ENCODE data around the gene PPP6R2. TPM values are rescaled to one million over a fixed set of nuclear protein-coding genes. Genes with fewer than 3 reads are reported as not detected.

PPP6R2 gene
- polyA plus RNA-seq, 1 donor (not counting 4 experiments of a cell fraction or from before 2014, with no cell fraction given) = 19.8 TPM

DNA sequence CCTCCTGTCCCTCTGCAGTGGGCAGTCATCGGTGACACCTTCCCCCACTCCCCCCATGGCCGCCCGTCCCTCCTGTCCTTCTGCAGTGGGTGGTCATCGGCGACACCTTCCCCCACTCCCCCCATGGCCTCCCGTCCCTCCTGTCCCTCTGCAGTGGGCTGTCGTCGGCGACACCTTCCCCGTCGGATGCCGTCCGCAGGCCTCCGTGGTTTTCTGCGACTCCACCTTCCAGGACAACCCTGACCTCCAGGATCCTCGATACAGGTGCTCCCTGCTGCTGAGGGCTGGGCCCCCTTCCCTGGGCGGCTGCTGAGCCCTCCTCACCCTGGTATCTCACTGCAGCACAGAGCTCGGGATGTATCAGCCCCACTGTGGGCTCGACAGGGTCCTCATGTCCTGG lies 145.8 kb downstream of the PPP6R2 start:
- H3K9me3 ChIP-seq (ENCODE audit: control insufficient read depth, low read depth, low read length) = no peaks in the 10 kb centered on the region
- H3K27ac ChIP-seq (ENCODE audit: control insufficient read depth, insufficient read depth, low read length) = no peak overlapping the region
- H3K4me3 ChIP-seq (ENCODE audit: control insufficient read depth in 2 of 3, extremely low read depth in 1 of 3, insufficient read depth in 2 of 3, low read depth in 1 of 3, low read length in 3 of 3) = no peak overlapping the region
- no peaks in the 10 kb centered on the region for H3K79me2 ChIP-seq (ENCODE audit: control insufficient read depth, insufficient read depth, low read length)
- H3K9me1 ChIP-seq (ENCODE audit: control insufficient read depth, extremely low read depth, insufficient read depth, low read length) = no peaks in the 10 kb centered on the region
- no peak for FAIRE-seq
- H3K4me1 ChIP-seq (ENCODE audit: control insufficient read depth, extremely low read depth, insufficient read depth, low read length) = no peaks in the 10 kb centered on the region
- H3K9ac ChIP-seq (ENCODE audit: control insufficient read depth, extremely low read depth, insufficient read depth, low read length) = no peak overlapping the region
- TF ChIP-seq EZH2 (IDR thresholded peaks at IDR 0.05; ENCODE audit: low read length) = no peak
- TF ChIP-seq, protein P1, sequence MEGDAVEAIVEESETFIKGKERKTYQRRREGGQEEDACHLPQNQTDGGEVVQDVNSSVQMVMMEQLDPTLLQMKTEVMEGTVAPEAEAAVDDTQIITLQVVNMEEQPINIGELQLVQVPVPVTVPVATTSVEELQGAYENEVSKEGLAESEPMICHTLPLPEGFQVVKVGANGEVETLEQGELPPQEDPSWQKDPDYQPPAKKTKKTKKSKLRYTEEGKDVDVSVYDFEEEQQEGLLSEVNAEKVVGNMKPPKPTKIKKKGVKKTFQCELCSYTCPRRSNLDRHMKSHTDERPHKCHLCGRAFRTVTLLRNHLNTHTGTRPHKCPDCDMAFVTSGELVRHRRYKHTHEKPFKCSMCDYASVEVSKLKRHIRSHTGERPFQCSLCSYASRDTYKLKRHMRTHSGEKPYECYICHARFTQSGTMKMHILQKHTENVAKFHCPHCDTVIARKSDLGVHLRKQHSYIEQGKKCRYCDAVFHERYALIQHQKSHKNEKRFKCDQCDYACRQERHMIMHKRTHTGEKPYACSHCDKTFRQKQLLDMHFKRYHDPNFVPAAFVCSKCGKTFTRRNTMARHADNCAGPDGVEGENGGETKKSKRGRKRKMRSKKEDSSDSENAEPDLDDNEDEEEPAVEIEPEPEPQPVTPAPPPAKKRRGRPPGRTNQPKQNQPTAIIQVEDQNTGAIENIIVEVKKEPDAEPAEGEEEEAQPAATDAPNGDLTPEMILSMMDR (optimal IDR thresholded peaks at IDR 0.05 in 1 of 3, IDR thresholded peaks at IDR 0.05 in 1 of 3, conservative IDR thresholded peaks at IDR 0.05 in 1 of 3; ENCODE audit: extremely low read depth in 1 of 3, insufficient read depth in 2 of 3, low read length in 3 of 3) = no peak
- dilution Hi-C loops (cut with MboI; ENCODE audit: extremely low pct_ligation_motif_present, low sequenced_read_pairs) = no loop called here
- peaks cover 3% of the 10 kb centered on the region for H4K20me1 ChIP-seq (ENCODE audit: control insufficient read depth, extremely low read depth, insufficient read depth, low read length)
- DNase-seq (ENCODE audit: low read depth, low spot score) = no peak
- no peak overlapping the region for H2AFZ ChIP-seq (ENCODE audit: control insufficient read depth, low read length)
- peaks cover 8% of the 10 kb centered on the region for H3K27me3 ChIP-seq (ENCODE audit: control insufficient read depth, extremely low read depth, insufficient read depth, low read length)
- no peak overlapping the region for H3K4me2 ChIP-seq (ENCODE audit: control insufficient read depth, extremely low read depth, insufficient read depth, low read depth, low read length)
- H3K36me3 ChIP-seq (ENCODE audit: control insufficient read depth in 2 of 2, extremely low read depth in 1 of 2, insufficient read depth in 2 of 2, low read length in 2 of 2) = no peaks in the 10 kb centered on the region

DNA sequence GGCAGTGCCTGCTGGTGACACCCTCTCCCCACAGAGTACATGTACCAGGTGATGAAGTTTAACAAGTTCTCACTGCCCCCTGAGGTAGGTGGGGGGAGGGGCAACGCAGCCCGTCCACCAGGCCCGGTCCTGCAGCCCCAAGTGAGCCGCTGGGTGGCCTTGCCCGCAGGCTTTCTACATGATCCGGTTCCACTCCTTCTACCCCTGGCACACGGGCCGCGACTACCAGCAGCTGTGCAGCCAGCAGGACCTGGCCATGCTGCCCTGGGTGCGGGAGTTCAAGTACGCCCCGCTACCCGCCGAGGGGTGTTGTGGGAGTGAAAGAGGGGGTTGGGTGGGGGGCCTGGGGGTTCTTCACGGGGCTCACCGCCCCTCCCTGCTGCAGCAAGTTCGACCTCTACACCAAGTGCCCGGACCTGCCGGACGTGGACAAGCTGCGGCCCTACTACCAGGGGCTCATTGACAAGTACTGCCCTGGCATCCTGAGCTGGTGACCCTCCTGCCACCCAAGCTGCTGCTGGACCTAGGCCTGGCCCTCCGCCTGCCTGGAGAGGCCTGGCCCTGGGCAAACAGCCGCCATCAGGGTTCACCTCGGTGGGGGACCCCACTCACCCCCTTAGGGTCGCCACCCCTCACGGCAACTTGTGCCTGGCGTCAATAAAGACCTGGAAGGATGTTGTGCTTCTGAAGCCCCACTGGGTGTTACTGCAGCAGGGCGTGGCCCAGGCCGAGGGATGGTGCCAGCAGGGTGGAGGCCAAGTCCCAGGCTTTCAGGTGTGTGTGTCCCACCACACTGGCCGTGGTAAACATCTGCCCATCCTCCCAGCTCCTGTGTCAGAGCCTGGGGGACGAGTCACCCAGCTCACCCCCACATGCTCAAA lies 146.5 kb downstream of the PPP6R2 start:
- Histone ChIP-seq H3K4me2 (ENCODE audit: control insufficient read depth, extremely low read depth, insufficient read depth, low read depth, low read length) (no peak overlapping the region), H3K36me3 (ENCODE audit: control insufficient read depth in 2 of 2, extremely low read depth in 1 of 2, insufficient read depth in 2 of 2, low read length in 2 of 2) (no peaks in the 10 kb centered on the region), H3K27ac (ENCODE audit: control insufficient read depth, insufficient read depth, low read length) (no peak overlapping the region), H3K9me1 (ENCODE audit: control insufficient read depth, extremely low read depth, insufficient read depth, low read length) (no peaks in the 10 kb centered on the region), H3K9ac (ENCODE audit: control insufficient read depth, extremely low read depth, insufficient read depth, low read length) (no peak overlapping the region), H3K79me2 (ENCODE audit: control insufficient read depth, insufficient read depth, low read length) (no peaks in the 10 kb centered on the region), H3K27me3 (ENCODE audit: control insufficient read depth, extremely low read depth, insufficient read depth, low read length) (peaks cover 8% of the 10 kb centered on the region), H3K4me3 (ENCODE audit: control insufficient read depth in 2 of 3, extremely low read depth in 1 of 3, insufficient read depth in 2 of 3, low read depth in 1 of 3, low read length in 3 of 3) (no peak overlapping the region), H2AFZ (ENCODE audit: control insufficient read depth, low read length) (no peak overlapping the region), H3K9me3 (ENCODE audit: control insufficient read depth, low read depth, low read length) (no peaks in the 10 kb centered on the region), H4K20me1 (ENCODE audit: control insufficient read depth, extremely low read depth, insufficient read depth, low read length) (peaks cover 3% of the 10 kb centered on the region), H3K4me1 (ENCODE audit: control insufficient read depth, extremely low read depth, insufficient read depth, low read length) (no peaks in the 10 kb centered on the region)
- FAIRE-seq (no peak), DNase-seq (ENCODE audit: low read depth, low spot score) (no peak)
- TF ChIP-seq EZH2 (IDR thresholded peaks at IDR 0.05; ENCODE audit: low read length) = no peak
- TF ChIP-seq, protein P1 (optimal IDR thresholded peaks at IDR 0.05 in 1 of 3, IDR thresholded peaks at IDR 0.05 in 1 of 3, conservative IDR thresholded peaks at IDR 0.05 in 1 of 3; ENCODE audit: extremely low read depth in 1 of 3, insufficient read depth in 2 of 3, low read length in 3 of 3) = no peak
- dilution Hi-C loops (cut with MboI; ENCODE audit: extremely low pct_ligation_motif_present, low sequenced_read_pairs) = no loop called here

All from keratinocyte (primary cell).